Activated CD4-positive, alpha-beta T cell treated with anti-CD3 and anti-CD28 coated beads for 24 hours (primary cell): Measurements from ENCODE around the gene TMEM271.
"Not testable (repeated sequence)": the region's sequence is repeated elsewhere in the genome, so short reads cannot be mapped to it uniquely, and the experiment has no call there.

Experiments
- DNase-seq, 2 donors: peaks; one replicate each; pipeline ENCODE4 v3.0.0-alpha.2; 2020; ENCODE audit warnings: low read depth in 2 of 2

The TMEM271 gene

GRCh38 chr4:609400-610050 is 33.4 kb upstream of the TMEM271 start:
- no peak for DNase-seq

GRCh38 chr4:608236-608635 is 32.1 kb upstream of the TMEM271 start:
- no peak for DNase-seq

- no peak for DNase-seq
These were observed 29.8 kb upstream of the TMEM271 start for GRCh38 chr4:605702-606425.

GRCh38 chr4:604131-604530 is 28.0 kb upstream of the TMEM271 start:
- no peak for DNase-seq

GRCh38 chr4:602559-602942 is 26.5 kb upstream of the TMEM271 start:
- peak; percentile 53 to 68 for DNase-seq

GRCh38 chr4:601612-602558 is 25.8 kb upstream of the TMEM271 start:
- no peak for DNase-seq

- DNase-seq, result peak; percentile 22 to 40
These were observed 24.9 kb upstream of the TMEM271 start for GRCh38 chr4:600850-601515.

GRCh38 chr4:600166-600565 is 24.1 kb upstream of the TMEM271 start:
- no peak for DNase-seq

GRCh38 chr4:598925-599324 is 22.8 kb upstream of the TMEM271 start:
- no peak for DNase-seq

- DNase-seq, result no peak
These were observed 16.9 kb upstream of the TMEM271 start for GRCh38 chr4:592825-593520.

GRCh38 chr4:592178-592577 is 16.1 kb upstream of the TMEM271 start:
- DNase-seq, result not testable (repeated sequence)

GRCh38 chr4:590313-590841 is 14.3 kb upstream of the TMEM271 start:
- DNase-seq, result no peak

- no peak for DNase-seq
These were observed 13.3 kb upstream of the TMEM271 start for GRCh38 chr4:589219-589963.

GRCh38 chr4:588351-588849 is 12.3 kb upstream of the TMEM271 start:
- no peak for DNase-seq

GRCh38 chr4:587671-588350 is 11.7 kb upstream of the TMEM271 start:
- no peak for DNase-seq

GRCh38 chr4:583820-584219 is 7.7 kb upstream of the TMEM271 start:
- DNase-seq, result no peak

GRCh38 chr4:581753-582361 is 5.8 kb upstream of the TMEM271 start:
- no peak for DNase-seq

GRCh38 chr4:581181-581580 is 5.1 kb upstream of the TMEM271 start:
- DNase-seq, result no peak

GRCh38 chr4:579543-580175 is 3.6 kb upstream of the TMEM271 start:
- DNase-seq, result no peak
